ENCODE data around the gene COPZ2. TPM values are rescaled to one million over a fixed set of nuclear protein-coding genes. Genes with fewer than 3 reads are reported as not detected.
"Not testable (repeated sequence)": the region's sequence is repeated elsewhere in the genome, so short reads cannot be mapped to it uniquely, and the experiment has no call there.

The COPZ2 gene
- total RNA-seq, 1 donor from 2014 or later: not detected

GRCh38 chr17:48038687-48039086 is 1.1 kb upstream of the COPZ2 start:
- peak overlapping the region; percentile 89 for H3K4me3 Mint-ChIP-seq (ENCODE audit: unreplicated experiment)
- no peak overlapping the region for H3K27ac Mint-ChIP-seq (ENCODE audit: unreplicated experiment)
- peaks cover 13% of the 10 kb centered on the region for H3K27me3 Mint-ChIP-seq (ENCODE audit: unreplicated experiment)
- no peaks in the 10 kb centered on the region for H3K9me3 Mint-ChIP-seq (ENCODE audit: unreplicated experiment)
- peaks cover 12% of the 10 kb centered on the region for H3K36me3 Mint-ChIP-seq (ENCODE audit: low read depth, unreplicated experiment)
- H3K4me1 Mint-ChIP-seq (ENCODE audit: unreplicated experiment): peaks cover 5% of the 10 kb centered on the region
- no peak for TF ChIP-seq CTCF (IDR thresholded peaks at IDR 0.05; ENCODE audit: unreplicated experiment)
- no peak for DNase-seq (ENCODE audit: low spot score)

DNA sequence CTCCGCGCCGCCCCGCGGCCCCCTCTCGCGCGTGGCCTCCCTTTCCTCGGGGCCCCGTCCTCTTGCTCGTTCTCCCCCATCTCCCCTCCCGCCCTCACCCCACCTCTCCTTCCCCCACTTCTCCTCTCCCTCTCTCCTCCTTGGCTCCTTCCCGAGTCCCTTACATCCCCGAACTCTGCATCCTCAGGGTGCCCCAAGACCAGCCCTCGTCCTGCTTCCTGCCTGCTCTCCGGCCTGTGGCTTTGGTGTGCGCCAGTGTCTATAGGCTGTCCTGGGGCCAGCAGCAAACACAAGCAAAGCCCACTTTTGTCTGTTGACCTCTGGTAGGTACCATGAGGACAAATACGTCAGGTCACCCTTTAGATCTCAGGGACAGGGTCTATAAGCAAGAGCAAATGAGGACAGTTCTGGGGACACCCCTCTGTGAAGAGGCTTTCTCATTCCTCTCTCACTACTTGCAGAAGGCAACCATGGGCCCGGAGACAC is 284 bp upstream of the COPZ2 start:
- no peak for TF ChIP-seq CTCF (IDR thresholded peaks at IDR 0.05; ENCODE audit: unreplicated experiment)
- DNase-seq (ENCODE audit: low spot score): no peak
- H3K4me3 Mint-ChIP-seq (ENCODE audit: unreplicated experiment): peak overlapping the region; percentile 89
- peaks cover 12% of the 10 kb centered on the region for H3K36me3 Mint-ChIP-seq (ENCODE audit: low read depth, unreplicated experiment)
- peaks cover 5% of the 10 kb centered on the region for H3K4me1 Mint-ChIP-seq (ENCODE audit: unreplicated experiment)
- H3K27me3 Mint-ChIP-seq (ENCODE audit: unreplicated experiment): peaks cover 16% of the 10 kb centered on the region
- no peaks in the 10 kb centered on the region for H3K9me3 Mint-ChIP-seq (ENCODE audit: unreplicated experiment)
- H3K27ac Mint-ChIP-seq (ENCODE audit: unreplicated experiment): no peak overlapping the region

GRCh38 chr17:48036693-48037035 is 933 bp downstream of the COPZ2 start:
- Mint-ChIP-seq H3K27me3 (ENCODE audit: unreplicated experiment) (peaks cover 16% of the 10 kb centered on the region), H3K4me1 (ENCODE audit: unreplicated experiment) (peaks cover 5% of the 10 kb centered on the region), H3K4me3 (ENCODE audit: unreplicated experiment) (peak overlapping the region; percentile 47), H3K27ac (ENCODE audit: unreplicated experiment) (no peak overlapping the region), H3K36me3 (ENCODE audit: low read depth, unreplicated experiment) (peaks cover 12% of the 10 kb centered on the region), H3K9me3 (ENCODE audit: unreplicated experiment) (no peaks in the 10 kb centered on the region)
- no peak for TF ChIP-seq CTCF (IDR thresholded peaks at IDR 0.05; ENCODE audit: unreplicated experiment)
- DNase-seq (ENCODE audit: low spot score): no peak

DNA sequence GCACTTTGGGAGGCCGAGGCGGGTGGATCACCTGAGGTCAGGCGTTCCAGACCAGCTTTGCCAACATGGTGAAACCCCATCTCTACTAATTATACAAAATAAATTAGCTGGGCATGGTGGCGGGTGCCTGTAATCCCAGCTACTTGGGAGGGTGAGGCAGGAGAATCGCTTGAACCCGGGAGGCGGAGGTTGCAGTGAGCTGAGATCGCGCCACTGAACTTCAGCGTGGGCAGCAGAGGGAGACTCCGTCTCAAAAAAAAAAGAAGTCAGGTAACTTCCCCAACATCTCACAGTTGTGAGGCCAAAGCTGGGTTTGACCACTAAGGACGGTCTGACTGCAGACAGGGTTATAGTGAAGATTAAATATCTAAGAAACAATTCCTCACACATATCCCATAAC is 2.9 kb downstream of the COPZ2 start:
- Mint-ChIP-seq H3K36me3 (ENCODE audit: low read depth, unreplicated experiment) (peaks cover 12% of the 10 kb centered on the region), H3K27me3 (ENCODE audit: unreplicated experiment) (peaks cover 16% of the 10 kb centered on the region)
- not testable (repeated sequence) for DNase-seq (ENCODE audit: low spot score); H3K27ac Mint-ChIP-seq (ENCODE audit: unreplicated experiment); H3K4me3 Mint-ChIP-seq (ENCODE audit: unreplicated experiment); H3K9me3 Mint-ChIP-seq (ENCODE audit: unreplicated experiment); H3K4me1 Mint-ChIP-seq (ENCODE audit: unreplicated experiment)

- peaks cover 3% of the 10 kb centered on the region for H3K36me3 Mint-ChIP-seq (ENCODE audit: low read depth, unreplicated experiment)
- no peak for TF ChIP-seq CTCF (IDR thresholded peaks at IDR 0.05; ENCODE audit: unreplicated experiment)
- H3K27ac Mint-ChIP-seq (ENCODE audit: unreplicated experiment): no peak overlapping the region
- H3K9me3 Mint-ChIP-seq (ENCODE audit: unreplicated experiment): no peaks in the 10 kb centered on the region
- DNase-seq (ENCODE audit: low spot score): no peak
- peaks cover 2% of the 10 kb centered on the region for H3K4me1 Mint-ChIP-seq (ENCODE audit: unreplicated experiment)
- H3K4me3 Mint-ChIP-seq (ENCODE audit: unreplicated experiment): no peak overlapping the region
- peaks cover 14% of the 10 kb centered on the region for H3K27me3 Mint-ChIP-seq (ENCODE audit: unreplicated experiment)
These were observed 5.6 kb downstream of the COPZ2 start for GRCh38 chr17:48031966-48032365.
